Stimulated activated CD4-positive, alpha-beta T cell treated with anti-CD3 and anti-CD28 coated beads, Interleukin-4, amount 100 ng/mL, for 4 hours (primary cell): ENCODE data around the gene FAM234A.
"Not testable (repeated sequence)": the region's sequence is repeated elsewhere in the genome, so short reads cannot be mapped to it uniquely, and the experiment has no call there.

Source experiments
- DNase-seq, 2 experiments: peaks; one replicate each; pipeline ENCODE4 v3.0.0-alpha.2; 2020

FAM234A gene

GRCh38 chr16:234468-235305 is at the start of gene FAM234A:
TSS of gene FAM234A (plus strand) at chr16:234821. CDS start at chr16:254414, 19,593 bp downstream.
- DNase-seq = peak; percentile 93 to 97

- DNase-seq = no peak
Observed at GRCh38 chr16:185213-185612, 49.4 kb upstream of the FAM234A start.

DNA sequence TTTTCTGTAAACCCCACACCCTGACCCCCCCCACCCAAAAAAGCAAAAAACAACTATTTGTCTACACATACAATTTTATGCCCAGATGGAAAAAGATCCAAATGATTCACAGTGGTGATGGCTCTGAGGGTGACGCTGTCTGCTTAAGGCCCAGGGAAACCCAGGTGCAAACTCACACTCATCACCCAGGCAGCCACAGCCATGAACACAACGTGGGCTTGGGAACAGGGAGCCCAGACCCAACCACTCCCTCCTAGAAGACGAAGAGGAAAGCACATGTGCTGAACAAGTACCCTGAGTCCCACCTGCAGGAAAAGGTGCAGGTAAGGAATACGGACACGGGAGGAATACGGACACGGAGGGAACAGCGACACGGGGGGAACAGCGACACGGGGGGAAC is 48.9 kb upstream of the FAM234A start:
- DNase-seq = no peak

DNA sequence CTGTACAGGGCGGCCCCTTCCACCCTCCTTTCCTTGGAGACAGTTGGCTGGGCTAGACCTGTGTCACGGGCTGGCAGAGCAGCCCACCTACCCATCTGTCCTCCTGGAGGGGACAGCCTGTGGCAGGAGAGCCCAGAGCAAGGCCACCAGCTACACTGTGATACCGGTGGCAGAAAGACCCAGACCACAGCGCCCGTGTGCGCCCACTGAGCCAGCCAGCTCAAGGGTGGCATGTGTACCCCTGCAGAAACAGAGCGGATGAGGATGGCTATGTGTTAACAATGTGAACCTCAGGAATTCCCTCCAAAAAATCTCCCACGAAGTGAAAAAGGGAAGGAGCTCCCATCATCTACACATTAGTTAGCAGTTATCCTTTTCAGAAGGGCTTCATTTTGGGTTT is 47.3 kb upstream of the FAM234A start:
- no peak for DNase-seq

DNA sequence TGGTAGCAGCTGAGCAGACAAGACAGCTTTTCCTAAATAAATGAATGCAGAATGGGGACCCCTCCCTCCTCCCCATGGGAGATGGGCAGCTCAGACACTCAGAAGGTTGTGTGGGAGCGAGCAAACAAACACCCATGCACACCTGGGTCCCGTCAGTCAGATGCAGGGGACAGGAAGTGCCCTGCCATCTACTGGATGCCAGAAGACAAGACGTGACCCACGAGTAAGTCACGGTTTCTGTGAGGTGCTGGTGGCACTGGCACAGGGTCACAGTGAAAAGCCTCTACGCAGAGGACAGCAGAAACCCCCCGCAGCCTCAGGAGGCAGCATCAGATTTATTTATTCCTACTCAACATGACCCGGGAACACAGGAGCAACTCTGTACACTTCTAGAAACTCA is 45.9 kb upstream of the FAM234A start:
- DNase-seq = peak in 1 of 2 experiments; percentile 11

DNA sequence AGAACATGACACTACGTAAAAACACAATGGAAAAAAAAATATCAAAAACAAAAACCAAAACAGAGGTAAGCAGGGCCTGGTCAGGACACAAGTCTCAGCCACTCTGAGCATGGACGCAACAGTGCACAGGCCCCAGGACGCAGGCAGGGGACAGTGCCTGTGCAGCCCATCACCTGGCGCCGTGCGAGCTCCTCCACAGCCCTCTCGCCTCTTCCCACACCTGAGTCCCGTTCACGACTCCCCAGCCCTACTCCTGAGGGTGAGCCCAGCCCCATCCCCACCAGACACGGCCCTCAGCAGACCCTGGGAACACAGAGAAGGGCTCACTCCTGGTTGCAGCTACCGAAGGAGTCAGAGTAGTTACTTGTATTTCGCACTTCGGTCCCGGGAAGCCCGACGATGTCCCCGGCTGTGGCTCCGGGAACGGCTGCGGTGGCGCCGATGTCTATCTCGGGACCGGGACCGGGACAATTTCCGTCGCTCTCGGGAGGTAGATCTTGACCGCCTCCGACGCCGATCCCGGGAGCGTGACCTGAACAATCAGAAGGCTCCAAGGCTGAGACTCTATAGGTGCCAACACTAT is 44.9 kb upstream of the FAM234A start:
- DNase-seq = no peak

- DNase-seq = no peak
Observed at GRCh38 chr16:191831-192230, 42.8 kb upstream of the FAM234A start.

- no peak for DNase-seq
Observed at GRCh38 chr16:192686-193085, 41.9 kb upstream of the FAM234A start.

DNA sequence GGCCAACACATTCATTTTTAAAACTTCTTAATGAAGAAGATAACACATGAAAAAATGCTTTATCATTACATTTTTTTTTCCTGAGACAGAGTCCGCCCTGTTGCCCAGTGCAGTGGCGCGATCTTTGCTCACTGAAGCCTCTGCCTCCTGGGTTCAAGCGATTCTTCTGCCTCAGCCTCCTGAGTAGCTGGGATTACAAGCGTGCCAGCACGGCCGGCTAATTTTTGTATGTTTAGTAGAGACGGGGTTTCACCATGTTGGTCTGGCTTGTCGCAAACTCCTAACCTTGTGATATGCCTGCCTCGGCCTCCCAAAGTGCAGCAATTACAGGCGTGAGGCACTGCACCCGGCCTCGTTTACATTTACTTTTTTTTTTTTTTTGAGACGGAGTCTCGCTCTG is 41.2 kb upstream of the FAM234A start:
- no peak for DNase-seq

DNA sequence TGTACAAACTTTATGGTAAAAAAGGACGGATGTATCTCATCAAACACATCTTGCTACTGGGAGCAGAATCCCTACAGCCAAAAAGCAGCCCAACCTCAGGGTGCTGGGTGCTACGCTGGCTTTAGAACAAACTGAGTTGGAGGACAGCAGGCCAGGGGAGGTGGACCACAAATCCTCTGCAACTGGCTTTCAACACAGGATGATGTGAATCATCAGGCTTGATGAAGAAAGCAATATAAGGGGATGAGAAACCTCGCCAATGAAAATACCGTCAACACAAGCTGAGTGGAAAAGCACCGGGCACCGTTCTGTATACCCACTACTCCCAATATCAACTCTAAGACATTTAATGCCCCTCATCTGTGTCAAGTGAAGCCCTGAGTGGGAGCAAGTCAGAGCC is 40.1 kb upstream of the FAM234A start:
- no peak for DNase-seq

GRCh38 chr16:200388-200787 is 34.2 kb upstream of the FAM234A start:
- no peak for DNase-seq

GRCh38 chr16:203246-203645 is 31.4 kb upstream of the FAM234A start:
- no peak for DNase-seq

- not testable (repeated sequence) for DNase-seq
Observed at GRCh38 chr16:204046-204445, 30.6 kb upstream of the FAM234A start.

DNA sequence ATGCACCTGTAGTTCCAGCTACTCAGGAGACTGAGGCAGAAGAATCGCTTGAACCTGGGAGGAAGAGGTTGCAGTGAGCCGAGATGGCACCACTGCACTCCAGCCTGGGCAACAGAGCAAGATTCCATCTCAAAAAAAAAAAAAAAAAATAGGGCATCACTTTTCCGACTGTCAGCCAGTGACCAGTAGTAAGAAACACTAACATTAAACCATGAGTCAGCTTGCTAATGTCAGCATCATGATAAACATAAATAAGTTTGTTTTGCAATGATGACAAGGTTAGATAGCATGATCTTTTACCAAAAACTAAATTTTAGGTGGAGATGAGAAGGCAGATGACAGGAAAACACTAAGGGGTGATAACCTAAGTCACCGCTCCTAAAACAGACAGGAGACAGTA is 25.3 kb upstream of the FAM234A start:
- DNase-seq = not testable (repeated sequence)

DNA sequence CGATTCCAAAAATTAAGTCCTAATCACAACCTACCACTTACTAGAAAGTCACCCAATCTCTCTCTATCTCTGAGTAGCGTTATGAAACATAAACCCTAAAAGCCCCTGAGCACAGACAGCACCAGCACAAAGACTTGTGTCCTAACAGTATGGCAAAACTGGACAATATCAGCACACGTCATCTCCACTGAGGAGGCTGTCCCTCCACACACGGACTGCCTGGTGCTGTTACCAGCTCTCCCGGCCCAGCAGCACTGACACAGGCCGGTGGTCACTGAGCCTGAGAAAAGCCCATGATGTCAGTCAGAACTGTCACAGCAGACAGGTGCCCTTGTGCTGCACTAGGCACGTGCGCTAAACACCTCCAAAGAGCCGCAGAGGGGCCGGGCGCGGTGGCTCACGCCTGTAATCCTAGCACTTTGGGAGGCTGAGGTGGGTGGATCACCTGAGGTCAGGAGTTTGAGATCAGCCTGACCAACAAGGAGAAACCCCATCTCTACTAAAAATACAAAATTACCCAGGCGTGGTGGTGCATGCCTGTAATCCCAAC is 22.9 kb upstream of the FAM234A start:
- DNase-seq = not testable (repeated sequence)

DNA sequence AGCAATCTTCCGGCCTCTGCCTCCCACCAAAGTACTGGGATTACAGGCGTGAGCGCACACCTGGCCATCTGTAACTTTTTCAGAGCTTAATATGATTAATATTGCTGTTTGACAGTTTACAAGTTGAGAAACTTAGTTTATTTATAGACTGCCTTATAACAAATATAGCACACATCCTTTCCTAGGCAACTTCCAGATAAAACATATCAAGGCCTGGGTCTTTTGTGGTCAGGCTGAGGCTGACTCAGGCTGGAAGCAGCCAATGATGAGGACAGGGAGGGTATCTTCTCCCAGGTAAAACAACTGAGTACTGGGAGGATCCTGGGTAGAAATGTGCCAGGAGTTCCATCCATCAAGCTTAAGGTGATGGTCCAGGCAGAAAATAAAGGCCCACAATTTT is 21.6 kb upstream of the FAM234A start:
- no peak for DNase-seq

DNA sequence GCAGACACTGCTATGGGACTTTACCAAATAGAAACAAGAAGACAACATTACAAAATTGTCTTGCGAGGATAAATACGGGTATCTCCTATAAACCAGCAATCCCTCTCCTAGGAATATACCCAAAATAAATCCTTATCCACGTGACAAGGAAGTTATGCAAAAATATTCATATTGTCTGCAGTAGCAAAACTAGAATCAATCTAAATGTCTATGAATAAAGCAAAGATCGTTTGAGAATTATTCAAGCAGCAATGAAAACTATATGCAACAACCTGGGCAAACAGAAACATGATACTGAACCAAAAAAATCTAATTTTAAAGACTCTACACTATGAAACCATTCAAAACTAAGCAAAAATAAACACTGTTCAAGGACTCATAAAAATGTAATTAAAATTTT is 14.6 kb upstream of the FAM234A start:
- DNase-seq = no peak

DNA sequence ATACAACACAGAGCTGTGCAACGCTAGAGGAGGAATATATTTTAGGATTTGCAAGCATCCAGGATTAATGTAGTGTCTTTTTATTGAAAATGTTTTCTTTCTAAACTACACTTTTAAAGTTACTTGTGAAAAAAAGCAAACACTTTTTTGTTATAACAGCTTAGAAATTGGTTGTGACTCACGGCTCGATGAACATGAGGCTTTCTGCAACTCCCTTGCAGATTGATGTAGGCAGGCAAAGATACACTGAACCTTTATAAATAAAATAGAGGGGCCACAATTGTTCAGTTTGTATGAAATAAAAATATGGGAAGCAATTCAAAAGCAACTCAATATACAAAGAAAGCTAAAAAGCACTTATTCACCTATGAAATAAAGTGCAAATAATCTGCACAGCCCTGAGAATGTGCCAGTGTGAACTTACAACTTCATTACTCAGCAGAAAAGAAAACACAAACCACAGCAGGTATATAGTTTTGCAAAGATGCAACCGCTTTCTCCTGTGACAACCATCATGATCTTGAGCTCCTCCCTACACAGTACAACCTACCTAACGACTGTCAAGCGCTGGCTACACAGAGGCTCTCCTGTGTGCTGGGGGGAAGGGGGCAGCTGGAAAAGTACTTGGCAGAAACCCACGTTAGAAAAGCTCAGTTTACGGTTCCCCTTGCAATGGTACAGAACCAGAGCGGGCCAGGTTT is 6.3 kb upstream of the FAM234A start:
- peak in 1 of 2 experiments; percentile 1 for DNase-seq

DNA sequence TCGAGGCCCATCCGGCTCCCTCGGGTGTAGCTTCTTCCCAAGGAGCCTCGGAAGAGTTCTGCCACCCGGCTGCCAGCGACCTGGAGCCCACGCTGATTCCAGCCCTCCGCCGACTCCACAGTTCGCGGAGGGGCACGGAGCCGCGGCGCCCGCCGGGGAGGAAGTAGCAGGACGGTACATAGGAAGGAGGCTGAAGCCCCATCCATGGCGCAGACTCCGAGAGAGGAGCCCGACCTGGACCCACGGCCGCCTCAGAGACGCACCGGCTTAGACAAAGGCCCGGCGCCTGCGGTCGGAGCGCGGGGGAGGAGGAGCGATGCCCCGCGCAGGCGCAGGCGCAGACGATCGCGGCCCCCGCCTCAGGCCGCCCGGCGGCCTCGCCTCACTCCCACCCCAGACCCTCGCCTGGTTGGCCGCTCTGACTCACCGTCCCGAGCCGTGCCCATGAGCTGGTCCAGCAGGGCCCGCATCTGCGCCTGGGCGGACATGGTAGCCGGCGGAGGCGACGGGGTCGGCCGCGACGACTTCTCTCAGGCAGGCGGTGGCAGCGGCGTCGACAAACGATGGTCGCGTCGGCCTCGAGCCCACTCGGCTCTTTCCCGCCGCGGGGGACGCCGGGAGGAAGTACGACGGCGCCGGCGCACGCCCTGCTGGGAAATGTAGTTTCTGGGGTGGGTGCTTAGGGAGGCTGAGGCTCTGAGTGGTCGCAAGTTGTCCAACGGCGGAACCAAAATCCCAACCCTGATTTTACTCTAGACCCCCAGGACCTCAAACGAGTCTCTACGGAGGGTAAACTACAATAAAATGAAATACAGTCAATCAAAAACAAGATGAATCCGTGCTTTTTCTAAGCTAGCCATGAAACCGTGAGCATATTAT is 5.5 kb upstream of the FAM234A start, which contains the start of gene LUC7L:
Gene LUC7L (minus strand): TSS at position 598 of the 879 bp plus-strand sequence. CDS start 110 bp downstream, at position 488.
- DNase-seq = peak; percentile 82 to 84

DNA sequence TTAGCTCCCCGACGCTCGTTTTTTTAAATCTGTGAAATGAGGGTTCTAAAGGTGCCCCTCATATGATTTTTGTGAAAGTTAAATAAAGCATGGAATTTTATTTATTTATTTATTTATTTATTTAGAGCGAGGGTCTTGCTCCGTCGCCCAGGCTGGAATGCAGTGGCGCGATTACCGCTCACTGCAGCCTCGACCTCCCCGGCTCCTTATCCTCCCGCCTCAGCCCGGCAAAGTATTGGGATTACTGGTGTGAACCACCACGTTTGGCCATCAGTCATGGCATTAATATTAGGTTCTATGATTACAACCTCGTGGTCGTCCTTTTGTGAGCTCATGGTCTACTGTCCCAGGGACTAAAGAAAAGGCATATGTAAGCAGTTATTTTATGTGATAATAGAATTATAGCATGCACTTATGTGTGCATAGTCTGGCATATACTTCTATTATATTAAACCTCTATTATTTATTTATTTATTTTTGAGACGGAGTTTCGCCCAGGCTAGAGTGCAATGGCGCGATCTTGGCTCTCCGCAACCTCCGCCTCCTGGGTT is 4.8 kb upstream of the FAM234A start:
- no peak for DNase-seq

- not testable (repeated sequence) for DNase-seq
Observed at GRCh38 chr16:230351-230750, 4.3 kb upstream of the FAM234A start.

GRCh38 chr16:230949-231348 is 3.7 kb upstream of the FAM234A start:
- DNase-seq = no peak
